ENCODE data around the gene STAB1. TPM values are rescaled to one million over a fixed set of nuclear protein-coding genes. Genes with fewer than 3 reads are reported as not detected.

The STAB1 gene, protein sequence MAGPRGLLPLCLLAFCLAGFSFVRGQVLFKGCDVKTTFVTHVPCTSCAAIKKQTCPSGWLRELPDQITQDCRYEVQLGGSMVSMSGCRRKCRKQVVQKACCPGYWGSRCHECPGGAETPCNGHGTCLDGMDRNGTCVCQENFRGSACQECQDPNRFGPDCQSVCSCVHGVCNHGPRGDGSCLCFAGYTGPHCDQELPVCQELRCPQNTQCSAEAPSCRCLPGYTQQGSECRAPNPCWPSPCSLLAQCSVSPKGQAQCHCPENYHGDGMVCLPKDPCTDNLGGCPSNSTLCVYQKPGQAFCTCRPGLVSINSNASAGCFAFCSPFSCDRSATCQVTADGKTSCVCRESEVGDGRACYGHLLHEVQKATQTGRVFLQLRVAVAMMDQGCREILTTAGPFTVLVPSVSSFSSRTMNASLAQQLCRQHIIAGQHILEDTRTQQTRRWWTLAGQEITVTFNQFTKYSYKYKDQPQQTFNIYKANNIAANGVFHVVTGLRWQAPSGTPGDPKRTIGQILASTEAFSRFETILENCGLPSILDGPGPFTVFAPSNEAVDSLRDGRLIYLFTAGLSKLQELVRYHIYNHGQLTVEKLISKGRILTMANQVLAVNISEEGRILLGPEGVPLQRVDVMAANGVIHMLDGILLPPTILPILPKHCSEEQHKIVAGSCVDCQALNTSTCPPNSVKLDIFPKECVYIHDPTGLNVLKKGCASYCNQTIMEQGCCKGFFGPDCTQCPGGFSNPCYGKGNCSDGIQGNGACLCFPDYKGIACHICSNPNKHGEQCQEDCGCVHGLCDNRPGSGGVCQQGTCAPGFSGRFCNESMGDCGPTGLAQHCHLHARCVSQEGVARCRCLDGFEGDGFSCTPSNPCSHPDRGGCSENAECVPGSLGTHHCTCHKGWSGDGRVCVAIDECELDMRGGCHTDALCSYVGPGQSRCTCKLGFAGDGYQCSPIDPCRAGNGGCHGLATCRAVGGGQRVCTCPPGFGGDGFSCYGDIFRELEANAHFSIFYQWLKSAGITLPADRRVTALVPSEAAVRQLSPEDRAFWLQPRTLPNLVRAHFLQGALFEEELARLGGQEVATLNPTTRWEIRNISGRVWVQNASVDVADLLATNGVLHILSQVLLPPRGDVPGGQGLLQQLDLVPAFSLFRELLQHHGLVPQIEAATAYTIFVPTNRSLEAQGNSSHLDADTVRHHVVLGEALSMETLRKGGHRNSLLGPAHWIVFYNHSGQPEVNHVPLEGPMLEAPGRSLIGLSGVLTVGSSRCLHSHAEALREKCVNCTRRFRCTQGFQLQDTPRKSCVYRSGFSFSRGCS (N-terminal part only)
- total RNA-seq, result 1 to 10 TPM; 6.1 to 9.8 TPM
- not detected for polyA plus RNA-seq
- total RNA-seq, result 0.32 to 1.6 (median 0.50) reads per million in 6 experiments

DNA sequence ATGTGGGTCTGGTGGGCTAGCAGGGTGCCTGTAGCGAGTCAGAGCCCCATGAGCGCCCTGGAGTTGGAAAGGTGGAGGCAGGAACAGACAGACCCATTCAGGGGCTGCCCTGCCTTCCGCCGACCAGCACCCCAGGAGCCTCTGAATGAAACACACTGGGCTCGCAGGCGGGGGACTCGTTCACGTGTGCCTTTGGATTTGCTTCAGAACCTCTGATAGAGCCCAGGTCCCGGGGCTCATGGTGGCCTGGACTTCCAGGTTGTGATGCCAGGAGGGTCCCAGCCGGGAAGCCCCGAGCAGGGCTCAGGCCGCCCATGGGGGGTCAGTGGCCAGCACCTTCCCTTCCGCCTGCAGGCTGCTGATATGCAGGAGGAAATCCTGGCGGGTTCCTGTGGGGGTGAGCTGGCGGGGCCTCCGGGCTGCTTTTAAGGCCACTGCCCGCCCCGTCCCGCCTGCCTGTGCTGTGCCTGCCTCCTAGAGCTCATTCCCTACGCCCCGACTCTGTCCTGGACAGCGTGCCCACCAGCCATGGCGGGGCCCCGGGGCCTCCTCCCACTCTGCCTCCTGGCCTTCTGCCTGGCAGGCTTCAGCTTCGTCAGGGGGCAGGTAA is at the start of gene STAB1:
STAB1 (plus strand) TSS at position 453 of the 610 bp plus-strand sequence; CDS start at position 529, 76 bp downstream.
- Mint-ChIP-seq H3K36me3 (peaks cover 0 to 20% (median 2%) of the 10 kb centered on the region in 3 donors), H3K27ac (peak within 1 kb of the TSS in 5 of 10 donors; percentile 16 to 92 (median 69)), H3K4me3 (peak within 1 kb of the TSS in 4 of 10 donors; percentile 26 to 58 (median 32)), H3K4me1 (peaks cover 4 to 17% (median 9%) of the 10 kb centered on the region in 4 donors), H3K27me3 (peaks cover 0 to 2% (median 0%) of the 10 kb centered on the region in 5 donors), H3K9me3 (no peaks in the 10 kb centered on the region)
- peak; percentile 29 to 39 for ATAC-seq
- no peak for DNase-seq
- POLR2A ChIA-PET, result no interaction called here

DNA sequence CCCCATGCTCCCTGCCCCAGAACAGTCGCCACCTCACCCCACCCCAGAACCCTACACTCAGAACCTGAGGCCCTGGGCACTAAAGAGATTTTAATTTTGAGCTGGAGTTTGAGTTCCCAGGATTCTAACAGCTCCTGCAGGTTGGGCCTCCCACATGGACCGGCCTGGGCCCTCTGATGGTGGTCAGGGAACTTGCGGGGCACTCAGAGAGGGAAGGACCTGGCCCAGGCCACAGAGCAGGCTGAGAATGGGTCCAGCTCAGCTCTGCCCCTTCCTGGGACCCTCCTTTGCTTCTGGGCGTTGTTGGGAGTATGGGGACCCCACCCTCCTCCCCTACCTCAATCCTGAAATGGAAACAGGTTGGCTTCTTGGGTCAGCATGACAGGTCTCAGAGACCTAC is 49.1 kb upstream of the STAB1 start:
- peak in 1 of 10 donors; percentile 46 for DNase-seq
- H3K27ac Mint-ChIP-seq, result no peak overlapping the region
- H3K4me1 Mint-ChIP-seq, result peaks cover 7 to 14% (median 9%) of the 10 kb centered on the region in 4 donors
- no peak overlapping the region for H3K4me3 Mint-ChIP-seq
- POLR2A ChIA-PET, result interaction anchor here (0.8 to 2.2 kb wide), 3 partner anchors 9 to 34 kb away, joined by 3 to 14 read pairs (median 7); partner anchors contain the start of gene NISCH
- H3K9me3 Mint-ChIP-seq, result no peaks in the 10 kb centered on the region
- no peaks in the 10 kb centered on the region for H3K27me3 Mint-ChIP-seq
- ATAC-seq, result no peak
- H3K36me3 Mint-ChIP-seq, result no peaks in the 10 kb centered on the region

DNA sequence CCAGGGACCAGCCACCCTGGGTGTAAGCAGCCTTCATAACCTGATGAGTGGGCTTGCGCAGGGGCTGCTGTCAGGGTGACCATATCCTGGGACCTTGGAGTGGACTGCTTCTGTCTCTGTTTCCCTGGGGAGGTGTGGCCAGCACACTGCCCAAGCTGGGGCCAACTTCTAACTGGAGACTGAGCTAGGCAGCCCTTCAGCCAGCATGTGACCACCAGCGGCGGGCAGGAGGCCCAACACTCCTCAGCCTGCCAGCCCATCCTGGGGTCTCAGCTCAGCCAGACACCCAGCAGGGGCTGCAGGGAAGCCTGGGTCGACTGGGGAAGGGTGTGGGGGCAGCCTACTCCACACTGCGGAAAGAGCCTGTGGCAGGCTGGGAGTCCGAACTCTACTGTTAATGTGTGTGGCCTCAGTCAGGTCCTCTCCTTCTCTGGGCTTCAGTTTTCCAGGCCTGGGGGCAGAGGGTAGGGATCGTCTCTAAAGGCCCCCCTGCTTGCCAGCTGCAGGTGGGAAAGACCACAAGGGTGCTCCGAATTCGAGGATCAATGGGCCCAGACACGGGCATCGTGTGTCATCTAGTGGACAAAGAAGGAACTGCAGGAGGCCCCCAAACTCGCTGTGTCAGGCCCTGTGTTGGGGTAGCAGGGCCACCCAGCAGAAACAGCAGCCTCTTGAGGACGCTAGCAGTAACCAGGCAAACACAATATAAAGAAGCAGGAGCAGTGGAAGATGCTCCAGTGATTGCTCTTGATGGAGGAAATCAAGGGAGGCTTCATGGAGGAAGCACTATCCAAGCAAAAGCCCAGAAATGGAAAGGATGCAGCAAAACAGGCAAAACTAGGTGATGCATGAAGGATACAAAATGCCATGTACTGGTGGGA is 48.3 kb upstream of the STAB1 start:
- H3K27ac Mint-ChIP-seq, result peak overlapping the region in 9 of 10 donors; percentile 20 to 87 (median 70)
- DNase-seq, result peak; percentile 53 to 85 (median 74)
- H3K36me3 Mint-ChIP-seq, result no peaks in the 10 kb centered on the region
- POLR2A ChIA-PET, result interaction anchor here (0.6 to 2.2 kb wide), 8 partner anchors 8 to 296 kb away, joined by 3 to 14 read pairs (median 4); partner anchors contain the start of gene NISCH
- ATAC-seq, result peak; percentile 74 to 78
- peak overlapping the region in 2 of 10 donors; percentile 16 to 28 for H3K4me3 Mint-ChIP-seq
- peaks cover 7 to 14% (median 9%) of the 10 kb centered on the region in 4 donors for H3K4me1 Mint-ChIP-seq
- no peaks in the 10 kb centered on the region for H3K27me3 Mint-ChIP-seq
- H3K9me3 Mint-ChIP-seq, result no peaks in the 10 kb centered on the region

DNA sequence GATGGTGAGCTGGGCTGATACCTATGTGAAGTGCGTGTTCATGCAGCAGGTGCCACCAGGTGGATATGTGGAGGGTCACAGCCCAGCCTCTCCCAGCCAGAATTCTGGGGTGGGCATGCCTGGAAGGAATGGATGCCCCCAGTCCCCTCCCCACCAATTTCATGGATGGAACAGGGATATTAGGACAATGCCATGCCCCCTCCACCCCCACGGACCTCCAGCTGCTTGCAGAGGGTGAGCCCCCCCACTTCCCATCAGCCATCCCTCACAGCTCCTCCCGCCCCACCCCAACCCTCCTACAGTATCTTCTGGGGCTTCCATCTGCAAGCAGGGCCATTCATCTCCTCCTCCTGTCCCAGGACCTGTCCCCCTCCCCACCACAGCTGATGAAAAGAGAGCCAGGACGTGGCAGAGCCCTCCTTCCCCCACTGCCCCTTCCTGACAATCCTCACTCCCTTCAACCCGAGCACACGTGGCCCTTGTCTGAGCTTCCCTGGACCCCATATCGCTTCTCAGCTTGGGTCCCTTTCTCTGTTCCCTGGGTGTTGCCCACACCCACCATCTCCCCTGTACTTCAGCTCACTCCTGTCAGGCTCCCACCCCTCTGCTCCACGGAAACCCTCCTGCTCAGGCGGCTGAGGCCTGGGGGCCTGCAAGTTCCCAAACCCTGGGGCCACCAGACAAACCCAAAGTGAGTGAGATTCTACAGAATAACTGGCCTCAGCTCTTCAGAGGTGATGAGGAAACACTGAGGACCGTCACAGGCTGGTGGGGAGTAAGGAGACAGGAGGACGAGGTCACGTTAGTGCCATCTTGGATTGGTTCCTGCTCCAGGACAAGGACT is 47.4 kb upstream of the STAB1 start:
- POLR2A ChIA-PET, result interaction anchor here (0.7 to 1.2 kb wide), 8 partner anchors 9 to 218 kb away, joined by 3 to 5 read pairs (median 4); no protein-coding TSS in a partner anchor

DNA sequence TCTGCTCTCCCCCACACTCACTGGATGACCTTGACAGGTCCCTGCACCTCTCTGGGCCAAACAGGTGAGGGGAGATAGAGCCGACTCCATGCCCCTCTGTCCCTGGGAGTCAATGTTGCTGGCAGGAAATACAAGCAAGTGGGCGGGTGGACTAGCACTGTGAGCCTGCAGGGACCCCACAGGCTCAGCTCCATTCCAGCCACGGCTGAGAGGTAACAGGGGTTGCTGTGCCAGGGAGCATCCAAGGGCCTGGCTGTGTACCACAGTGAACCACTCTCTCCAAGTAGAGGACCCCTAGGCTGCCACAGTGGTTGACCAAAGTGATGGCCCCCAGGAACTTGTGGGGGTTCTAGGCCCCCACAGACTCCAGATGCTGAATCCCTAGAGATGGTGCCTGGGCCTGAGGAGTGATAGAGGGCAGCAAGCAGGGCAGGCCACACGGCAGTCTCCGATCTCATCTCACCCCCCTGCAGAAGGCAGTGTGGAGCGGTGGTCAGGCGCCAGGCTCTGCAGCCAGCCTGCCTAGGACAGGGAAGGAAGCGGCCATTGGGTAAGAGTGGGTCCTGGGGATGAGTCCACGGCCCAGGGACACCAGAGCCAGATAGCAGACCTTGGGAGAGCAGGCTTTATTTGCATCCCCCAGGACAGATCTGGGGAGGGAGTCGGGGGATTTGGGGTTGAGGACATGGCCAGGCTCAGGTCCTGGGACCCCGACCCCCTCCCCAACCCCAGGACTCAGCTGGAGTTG is 44.5 kb upstream of the STAB1 start:
- POLR2A ChIA-PET, result no interaction called here
- H3K36me3 Mint-ChIP-seq, result no peaks in the 10 kb centered on the region
- DNase-seq (peak in 1 of 10 donors; percentile 54), ATAC-seq (no peak)
- no peak overlapping the region for H3K4me3 Mint-ChIP-seq
- no peaks in the 10 kb centered on the region for H3K9me3 Mint-ChIP-seq
- peak overlapping the region in 4 of 10 donors; percentile 18 to 85 (median 58) for H3K27ac Mint-ChIP-seq
- H3K4me1 Mint-ChIP-seq, result peaks cover 13 to 29% (median 23%) of the 10 kb centered on the region in 4 donors
- no peaks in the 10 kb centered on the region for H3K27me3 Mint-ChIP-seq

More for the DNA sequence above, 47.4 kb upstream of the STAB1 start:
- H3K27me3 Mint-ChIP-seq, result no peaks in the 10 kb centered on the region
- no peak overlapping the region for H3K4me3 Mint-ChIP-seq
- DNase-seq (peak in 1 of 10 donors; percentile 58), ATAC-seq (no peak)
- H3K4me1 Mint-ChIP-seq, result peaks cover 7 to 14% (median 9%) of the 10 kb centered on the region in 4 donors
- H3K9me3 Mint-ChIP-seq, result no peaks in the 10 kb centered on the region
- H3K27ac Mint-ChIP-seq, result peak overlapping the region in 3 of 10 donors; percentile 39 to 72 (median 64)
- H3K36me3 Mint-ChIP-seq, result no peaks in the 10 kb centered on the region

DNA sequence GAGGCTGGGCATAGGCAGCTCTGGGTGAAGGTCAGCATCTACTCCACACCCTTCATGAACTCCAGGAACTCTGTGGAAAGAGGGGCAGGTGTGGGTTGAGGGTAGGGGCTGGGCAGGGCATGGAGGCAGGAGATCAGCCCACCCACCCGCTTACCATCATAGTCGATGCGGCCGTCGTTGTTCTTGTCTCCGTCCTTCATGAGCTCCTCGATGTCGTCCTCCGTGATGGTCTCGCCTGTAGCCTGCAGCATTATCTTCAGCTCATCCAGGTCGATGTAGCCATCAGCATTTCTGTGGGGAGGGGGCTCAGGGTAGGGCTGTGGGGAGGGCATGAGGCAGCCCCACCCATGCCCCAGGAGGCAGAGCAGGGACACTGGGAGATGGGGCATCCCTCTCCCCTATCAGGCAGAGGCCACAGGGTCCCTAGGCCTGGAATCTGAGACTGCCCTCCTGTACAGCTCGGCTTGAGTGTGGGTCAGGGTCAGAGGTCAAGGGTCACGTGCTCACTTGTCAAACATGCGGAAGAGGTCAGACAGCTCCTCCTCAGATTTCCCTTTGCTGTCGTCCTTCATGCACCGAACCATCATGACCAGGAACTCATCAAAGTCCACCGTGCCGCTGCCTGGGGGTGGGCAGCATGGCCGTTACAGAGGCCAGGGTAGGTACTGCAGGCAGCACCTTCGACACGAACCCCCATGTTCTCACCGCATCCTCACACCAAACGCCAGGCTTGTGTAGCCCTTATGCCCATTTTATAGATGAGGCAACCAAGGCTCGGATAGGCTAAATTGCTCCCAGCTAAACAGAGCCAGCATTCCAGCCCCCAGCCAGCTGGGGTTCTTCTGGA is 43.7 kb upstream of the STAB1 start:
- ATAC-seq (no peak), DNase-seq (peak in 1 of 10 donors; percentile 56)
- no peaks in the 10 kb centered on the region for H3K9me3 Mint-ChIP-seq
- H3K4me3 Mint-ChIP-seq, result peak overlapping the region in 1 of 10 donors; percentile 43
- POLR2A ChIA-PET, result no interaction called here
- peak overlapping the region in 3 of 10 donors; percentile 35 to 85 (median 64) for H3K27ac Mint-ChIP-seq
- peaks cover 18 to 37% (median 29%) of the 10 kb centered on the region in 4 donors for H3K4me1 Mint-ChIP-seq
- no peaks in the 10 kb centered on the region for H3K36me3 Mint-ChIP-seq
- H3K27me3 Mint-ChIP-seq, result no peaks in the 10 kb centered on the region

DNA sequence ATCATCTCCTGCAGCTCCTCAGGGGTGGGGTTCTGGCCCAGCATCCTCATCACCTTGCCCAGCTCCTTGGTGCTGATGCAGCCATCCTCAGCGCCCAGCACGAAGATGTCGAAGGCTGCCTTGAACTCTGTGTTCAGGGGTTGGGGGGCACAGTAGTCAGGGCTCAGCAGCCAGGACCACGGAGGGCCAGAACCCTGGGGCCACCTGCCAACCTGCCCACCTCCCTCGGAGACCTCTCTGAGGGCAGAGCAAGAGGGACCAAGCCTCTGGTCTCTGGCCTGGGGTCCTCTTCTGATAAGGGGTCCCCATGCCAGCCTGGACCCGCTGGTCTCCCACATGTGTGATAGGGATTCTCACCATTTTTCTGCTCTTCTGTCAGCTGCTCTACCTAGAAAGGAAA is 43.0 kb upstream of the STAB1 start:
- Mint-ChIP-seq H3K36me3 (peaks cover 0 to under 1% (median 0%) of the 10 kb centered on the region in 3 donors), H3K27me3 (no peaks in the 10 kb centered on the region), H3K9me3 (no peaks in the 10 kb centered on the region), H3K27ac (no peak overlapping the region), H3K4me1 (peaks cover 18 to 39% (median 32%) of the 10 kb centered on the region in 4 donors), H3K4me3 (no peak overlapping the region)
- ATAC-seq (no peak), DNase-seq (peak in 1 of 10 donors; percentile 46)
- POLR2A ChIA-PET, result interaction anchor here (0.7 kb wide), 1 partner anchor 230 kb away, joined by 3 read pairs; no protein-coding TSS in a partner anchor

DNA sequence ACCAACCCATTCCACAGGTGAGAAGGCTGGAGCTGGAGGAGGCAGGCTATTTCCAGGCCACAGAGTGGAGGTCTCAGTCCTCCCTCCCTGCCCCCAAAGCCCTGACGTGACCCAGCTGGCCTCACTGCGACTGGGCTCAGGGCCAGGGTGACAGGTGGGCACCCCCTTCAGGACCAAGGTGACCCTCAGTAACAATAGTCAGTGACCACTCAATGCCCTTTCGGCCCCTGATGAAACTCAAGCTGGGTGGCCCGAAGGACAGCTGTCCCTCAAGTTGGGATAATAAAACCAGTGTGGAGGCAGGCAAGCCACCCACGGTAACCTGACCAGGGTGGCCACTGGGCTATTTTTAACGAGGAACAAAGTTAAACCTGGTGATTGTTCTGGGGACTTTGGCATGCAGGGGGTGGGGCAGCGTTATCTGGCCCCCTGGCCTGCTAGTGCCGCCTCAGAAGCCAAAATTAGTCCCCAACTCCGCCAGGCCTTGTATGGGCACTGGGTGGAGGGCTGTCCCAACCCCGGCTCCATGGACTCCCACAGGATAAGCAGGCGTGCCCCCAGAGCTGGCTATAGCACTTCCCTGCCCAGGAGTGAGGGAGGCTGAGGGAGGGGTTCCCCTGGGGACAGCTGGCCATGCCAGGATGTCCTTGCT is 42.4 kb upstream of the STAB1 start:
- no peaks in the 10 kb centered on the region for H3K9me3 Mint-ChIP-seq
- POLR2A ChIA-PET, result interaction anchor here (0.7 kb wide), 1 partner anchor 230 kb away, joined by 3 read pairs; no protein-coding TSS in a partner anchor
- H3K27ac Mint-ChIP-seq, result peak overlapping the region in 3 of 10 donors; percentile 52 to 98 (median 72)
- H3K4me1 Mint-ChIP-seq, result peaks cover 20 to 40% (median 36%) of the 10 kb centered on the region in 4 donors
- peaks cover 0 to 5% (median 0%) of the 10 kb centered on the region in 3 donors for H3K36me3 Mint-ChIP-seq
- ATAC-seq (no peak), DNase-seq (peak in 1 of 10 donors; percentile 58)
- H3K27me3 Mint-ChIP-seq, result no peaks in the 10 kb centered on the region
- no peak overlapping the region for H3K4me3 Mint-ChIP-seq
